GM20431 (cell line): ENCODE results near the gene HESX1.

Experiments
- in situ Hi-C: fragments of 300-500 bp; cut with MseI, MboI; formaldehyde crosslinking; loops from one replicate; pipeline ENCODE4 v1.15.0; 2020; ENCODE audit warnings: low sequenced_read_pairs; ENCODE audit not compliant: unreplicated experiment

Gene HESX1

DNA sequence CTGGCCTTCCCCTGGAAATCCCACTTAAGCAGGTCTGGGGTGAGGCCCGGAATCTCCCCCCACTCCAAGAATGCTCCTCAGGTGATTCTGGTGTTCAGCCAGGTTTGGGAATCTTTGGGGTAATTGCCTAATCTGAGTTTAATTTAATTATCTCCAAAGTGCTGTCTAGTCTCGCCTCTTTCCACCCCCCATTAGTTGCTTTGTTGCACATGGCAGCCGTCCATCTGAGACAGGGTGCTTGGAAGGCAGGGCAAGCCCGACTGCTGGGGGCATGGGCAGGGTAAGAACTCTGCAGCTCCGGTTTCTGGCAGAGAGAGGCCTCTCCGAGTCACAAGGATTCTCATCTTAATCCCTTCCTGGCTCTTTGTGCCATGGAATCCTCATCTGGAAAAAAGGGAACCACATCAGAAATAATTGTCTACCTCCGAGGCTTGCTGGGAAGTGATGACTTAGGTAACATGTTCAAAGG is 49.6 kb downstream of the HESX1 start:
- in situ Hi-C loops = no loop called here
